ENCODE results near the gene CDCA8. TPM values are rescaled to one million over a fixed set of nuclear protein-coding genes. Genes with fewer than 3 reads are reported as not detected.

The CDCA8 gene
- total RNA-seq, 1 donor from 2014 or later, result 35.1 TPM

GRCh38 chr1:37720231-37721130, 28.2 kb downstream of the CDCA8 start:
- Mint-ChIP-seq H3K36me3 (no peaks in the 10 kb centered on the region), H3K27me3 (peaks cover 17% of the 10 kb centered on the region), H3K4me1 (ENCODE audit: unreplicated experiment) (no peaks in the 10 kb centered on the region), H3K27ac (no peak overlapping the region), H3K9me3 (no peaks in the 10 kb centered on the region), H3K4me3 (no peak overlapping the region)
- TF ChIP-seq CTCF (conservative IDR thresholded peaks at IDR 0.05), result no peak
- DNase-seq (ENCODE audit: extremely low spot score, unreplicated experiment), result no peak

- no peak for DNase-seq (ENCODE audit: extremely low spot score, unreplicated experiment)
- H3K36me3 Mint-ChIP-seq, result no peaks in the 10 kb centered on the region
- H3K27me3 Mint-ChIP-seq, result peaks cover 25% of the 10 kb centered on the region
- no peak overlapping the region for H3K4me3 Mint-ChIP-seq
- no peak for TF ChIP-seq CTCF (conservative IDR thresholded peaks at IDR 0.05)
- H3K9me3 Mint-ChIP-seq, result no peaks in the 10 kb centered on the region
- H3K27ac Mint-ChIP-seq, result no peak overlapping the region
- no peaks in the 10 kb centered on the region for H3K4me1 Mint-ChIP-seq (ENCODE audit: unreplicated experiment)
These were observed 29.2 kb downstream of the CDCA8 start for GRCh38 chr1:37721565-37721964.

- H3K4me1 Mint-ChIP-seq (ENCODE audit: unreplicated experiment), result no peaks in the 10 kb centered on the region
- no peak overlapping the region for H3K27ac Mint-ChIP-seq
These were observed 30.1 kb downstream of the CDCA8 start for GRCh38 chr1:37722181-37723071.

GRCh38 chr1:37723072-37723389, 30.7 kb downstream of the CDCA8 start:
- no peaks in the 10 kb centered on the region for H3K9me3 Mint-ChIP-seq
- no peaks in the 10 kb centered on the region for H3K4me1 Mint-ChIP-seq (ENCODE audit: unreplicated experiment)
- no peak overlapping the region for H3K4me3 Mint-ChIP-seq
- H3K27ac Mint-ChIP-seq, result no peak overlapping the region
- H3K27me3 Mint-ChIP-seq, result peaks cover 33% of the 10 kb centered on the region
- no peak for DNase-seq (ENCODE audit: extremely low spot score, unreplicated experiment)
- no peaks in the 10 kb centered on the region for H3K36me3 Mint-ChIP-seq
- TF ChIP-seq CTCF (conservative IDR thresholded peaks at IDR 0.05), result no peak

More at GRCh38 chr1:37722181-37723071, 30.1 kb downstream of the CDCA8 start:
- DNase-seq (ENCODE audit: extremely low spot score, unreplicated experiment), result no peak
- Mint-ChIP-seq H3K27me3 (peaks cover 27% of the 10 kb centered on the region), H3K4me3 (no peak overlapping the region), H3K9me3 (no peaks in the 10 kb centered on the region), H3K36me3 (no peaks in the 10 kb centered on the region)
- TF ChIP-seq CTCF (conservative IDR thresholded peaks at IDR 0.05), result no peak

- Mint-ChIP-seq H3K27ac (no peak overlapping the region), H3K4me3 (no peak overlapping the region), H3K4me1 (ENCODE audit: unreplicated experiment) (no peaks in the 10 kb centered on the region), H3K9me3 (no peaks in the 10 kb centered on the region), H3K36me3 (no peaks in the 10 kb centered on the region), H3K27me3 (peaks cover 38% of the 10 kb centered on the region)
- TF ChIP-seq CTCF (conservative IDR thresholded peaks at IDR 0.05), result no peak
- DNase-seq (ENCODE audit: extremely low spot score, unreplicated experiment), result no peak
These were observed 31.2 kb downstream of the CDCA8 start for GRCh38 chr1:37723390-37724078.
